Osteoblast (primary cell): ENCODE data around the gene ACSBG1. TPM values are rescaled to one million over a fixed set of nuclear protein-coding genes. Genes with fewer than 3 reads are reported as not detected.
"Not testable (repeated sequence)": the region's sequence is repeated elsewhere in the genome, so short reads cannot be mapped to it uniquely, and the experiment has no call there.

Experiments
- DNase-seq: peaks from one replicate; pipeline ENCODE4 v3.0.0; 2011; ENCODE audit warnings: low spot score, mixed read lengths; ENCODE audit not compliant: insufficient read length; ENCODE audit errors: missing footprints
- H2AFZ ChIP-seq: 2 replicates; pipeline ENCODE4 v1.6.0; 2011; ENCODE audit warnings: mild to moderate bottlenecking, low read length
- H3K27ac ChIP-seq: 2 replicates; pipeline ENCODE4 v1.5.1; 2011; ENCODE audit warnings: mild to moderate bottlenecking, low read depth, low read length, moderate library complexity
- H3K27me3 ChIP-seq: 2 replicates; pipeline ENCODE4 v1.6.0; 2012; ENCODE audit warnings: mild to moderate bottlenecking, control low read depth, inconsistent platforms, low read length, moderate library complexity; ENCODE audit not compliant: insufficient read depth
- H3K36me3 ChIP-seq: 2 replicates; pipeline ENCODE4 v1.5.1; 2011; ENCODE audit warnings: mild to moderate bottlenecking, low read length, control low read depth, moderate library complexity; ENCODE audit not compliant: insufficient read depth
- H3K4me1 ChIP-seq: 2 replicates; pipeline ENCODE4 v1.5.1; 2011; ENCODE audit warnings: mild to moderate bottlenecking, low read length, control low read depth, moderate library complexity; ENCODE audit not compliant: insufficient read depth
- H3K4me2 ChIP-seq: 2 replicates; pipeline ENCODE4 v1.6.0; 2011; ENCODE audit warnings: mild to moderate bottlenecking, low read length; ENCODE audit not compliant: insufficient read depth
- H3K4me3 ChIP-seq: fragments of 200-600 bp; sonication (generic); 3 replicates; pipeline ENCODE4 v1.5.1; 2012; ENCODE audit warnings: mild to moderate bottlenecking, low read length, inconsistent platforms; ENCODE audit not compliant: insufficient read depth
- H3K79me2 ChIP-seq: 2 replicates; pipeline ENCODE4 v1.6.0; 2012; ENCODE audit warnings: mild to moderate bottlenecking, low read length, control low read depth, inconsistent platforms; ENCODE audit not compliant: insufficient read depth
- H3K9me3 ChIP-seq: 2 replicates; pipeline ENCODE4 v1.5.1; 2011; ENCODE audit warnings: low read depth, low read length, control low read depth
- H4K20me1 ChIP-seq: 2 replicates; pipeline ENCODE4 v1.6.0; 2012; ENCODE audit warnings: mild to moderate bottlenecking, low read length, control low read depth; ENCODE audit not compliant: insufficient read depth
- CTCF ChIP-seq: IDR thresholded peaks from 2 replicates; pipeline ENCODE4 v1.5.1; 2011; ENCODE audit warnings: mild to moderate bottlenecking, low read depth, low read length, moderate library complexity; ENCODE audit errors: extremely low read depth
- total RNA-seq: library from RNA; depleted of rRNA; stranded (reverse); fragments of >200 nt; gene quantifications from 2 replicates; pipeline ENCODE4 v1.2.3, GENCODE V29; 2012

Gene ACSBG1
- total RNA-seq, 1 donor = under 0.01 TPM

- no peak for DNase-seq
- peaks cover 18% of the 10 kb centered on the region for H3K4me1 ChIP-seq
- H3K27me3 ChIP-seq = no peaks in the 10 kb centered on the region
- no peaks in the 10 kb centered on the region for H3K9me3 ChIP-seq
- H3K4me2 ChIP-seq = no peak overlapping the region
- peaks cover 25% of the 10 kb centered on the region for H3K36me3 ChIP-seq
- H3K27ac ChIP-seq = no peak overlapping the region
- no peak overlapping the region for H3K4me3 ChIP-seq
- H4K20me1 ChIP-seq = no peaks in the 10 kb centered on the region
- peaks cover 16% of the 10 kb centered on the region for H3K79me2 ChIP-seq
- TF ChIP-seq CTCF = no peak
- H2AFZ ChIP-seq = no peak overlapping the region
Measured at GRCh38 chr15:78157203-78157602, 77.2 kb downstream of the ACSBG1 start.

DNA sequence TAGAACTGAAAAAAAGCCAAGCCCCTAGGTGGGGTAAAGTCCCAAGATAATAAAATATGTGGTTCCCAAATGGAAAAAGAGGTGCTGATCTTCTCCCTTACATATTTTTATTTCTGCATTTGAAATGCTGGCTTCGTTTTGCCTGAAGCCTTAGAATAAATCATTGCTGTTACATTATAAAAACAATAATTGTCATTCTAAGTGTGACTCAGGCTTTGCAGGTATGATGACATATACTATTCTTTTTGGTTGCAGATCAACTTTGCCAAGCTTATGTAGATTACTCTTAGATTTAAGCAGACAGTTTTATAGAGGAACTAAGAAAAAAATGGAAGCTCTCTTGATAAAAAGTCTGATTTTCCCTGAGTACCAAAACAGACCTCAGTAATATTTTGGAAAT, 77.7 kb downstream of the ACSBG1 start:
- Histone ChIP-seq H3K9me3 (no peaks in the 10 kb centered on the region), H3K4me3 (no peak overlapping the region), H3K27me3 (no peaks in the 10 kb centered on the region), H3K36me3 (peaks cover 22% of the 10 kb centered on the region), H2AFZ (no peak overlapping the region), H4K20me1 (no peaks in the 10 kb centered on the region), H3K27ac (no peak overlapping the region), H3K4me1 (peaks cover 18% of the 10 kb centered on the region), H3K4me2 (no peak overlapping the region), H3K79me2 (peaks cover 18% of the 10 kb centered on the region)
- no peak for DNase-seq
- no peak for TF ChIP-seq CTCF

DNA sequence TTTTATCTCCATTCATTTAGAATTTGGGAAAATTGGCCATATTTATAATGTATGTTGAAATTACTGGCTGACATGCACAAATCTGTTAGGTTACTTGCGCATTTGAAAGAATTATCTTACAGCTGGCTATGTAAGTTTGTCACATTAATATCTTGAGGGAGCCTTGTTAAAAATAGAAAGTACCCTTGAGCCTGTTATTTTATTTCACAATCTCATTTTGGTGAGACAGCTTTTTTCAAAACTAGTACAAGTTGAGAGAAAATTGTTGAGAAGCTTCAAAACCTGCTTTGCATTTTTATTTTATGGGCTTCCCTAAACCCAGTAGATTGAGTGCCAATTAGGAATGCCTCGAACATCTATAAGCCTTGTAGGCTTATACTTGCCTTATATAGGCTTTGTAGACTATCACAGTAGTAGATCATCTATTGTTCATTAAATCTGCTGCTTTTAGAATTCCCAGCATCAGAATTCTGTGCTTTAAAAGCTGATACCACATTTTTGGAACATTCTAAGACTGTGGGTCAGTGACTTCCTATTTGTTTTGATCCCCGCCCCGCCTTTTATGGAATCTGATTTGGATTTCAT, 78.9 kb downstream of the ACSBG1 start:
- Histone ChIP-seq H3K4me1 (peaks cover 18% of the 10 kb centered on the region), H3K79me2 (peaks cover 26% of the 10 kb centered on the region), H3K9me3 (no peaks in the 10 kb centered on the region), H3K4me3 (peak overlapping the region; percentile 6), H3K36me3 (peaks cover 11% of the 10 kb centered on the region), H3K27ac (peak overlapping the region; percentile 7), H3K27me3 (no peaks in the 10 kb centered on the region), H4K20me1 (peaks cover under 1% of the 10 kb centered on the region), H3K4me2 (peak overlapping the region; percentile 51), H2AFZ (no peak overlapping the region)
- DNase-seq = no peak
- TF ChIP-seq CTCF = no peak

GRCh38 chr15:78154955-78155354, 79.4 kb downstream of the ACSBG1 start:
- peaks cover 7% of the 10 kb centered on the region for H3K36me3 ChIP-seq
- H3K27ac ChIP-seq = no peak overlapping the region
- peaks cover 5% of the 10 kb centered on the region for H4K20me1 ChIP-seq
- H3K79me2 ChIP-seq = peaks cover 31% of the 10 kb centered on the region
- no peak overlapping the region for H3K4me3 ChIP-seq
- DNase-seq = no peak
- H2AFZ ChIP-seq = no peak overlapping the region
- peak overlapping the region; percentile 51 for H3K4me2 ChIP-seq
- no peaks in the 10 kb centered on the region for H3K9me3 ChIP-seq
- no peak for TF ChIP-seq CTCF
- H3K27me3 ChIP-seq = no peaks in the 10 kb centered on the region
- peaks cover 22% of the 10 kb centered on the region for H3K4me1 ChIP-seq

GRCh38 chr15:78151075-78151474, 83.3 kb downstream of the ACSBG1 start:
- not testable (repeated sequence) for H3K4me2 ChIP-seq
- peaks cover 44% of the 10 kb centered on the region for H3K79me2 ChIP-seq

More at GRCh38 chr15:78151075-78151474, 83.3 kb downstream of the ACSBG1 start:
- not testable (repeated sequence) for H3K27ac ChIP-seq, H3K4me3 ChIP-seq, H3K27me3 ChIP-seq, DNase-seq, H3K9me3 ChIP-seq, H2AFZ ChIP-seq, H3K36me3 ChIP-seq
- peaks cover 10% of the 10 kb centered on the region for H4K20me1 ChIP-seq
- H3K4me1 ChIP-seq = peaks cover 29% of the 10 kb centered on the region
